Cardiac septum (tissue), 1 donor: ENCODE data around the gene AIF1L. TPM values are rescaled to one million over a fixed set of nuclear protein-coding genes. Genes with fewer than 3 reads are reported as not detected.
"Not testable (repeated sequence)": the region's sequence is repeated elsewhere in the genome, so short reads cannot be mapped to it uniquely, and the experiment has no call there.

Experiments
- DNase-seq: peaks from one replicate; pipeline ENCODE4 v3.0.0-alpha.2; 2020; ENCODE audit warnings: low spot score
- intact Hi-C: fragments of 100-400 bp; cut with DNase I; formaldehyde crosslinking; loops from one replicate; pipeline ENCODE4 v1.14.0; 2022
- total RNA-seq: library from RNA; stranded (reverse); fragmentation: NEBNext Ultra II Directional; extraction: Animal tissue kit (Norgen Biotek cat#: 25700); gene quantifications from one replicate; pipeline ENCODE4 v1.2.1, GENCODE V29; 2021
- donor health status: DM: no; HTN: no; CAD: no.

AIF1L gene
- total RNA-seq, 1 donor from 2014 or later, result 11.0 TPM

DNA sequence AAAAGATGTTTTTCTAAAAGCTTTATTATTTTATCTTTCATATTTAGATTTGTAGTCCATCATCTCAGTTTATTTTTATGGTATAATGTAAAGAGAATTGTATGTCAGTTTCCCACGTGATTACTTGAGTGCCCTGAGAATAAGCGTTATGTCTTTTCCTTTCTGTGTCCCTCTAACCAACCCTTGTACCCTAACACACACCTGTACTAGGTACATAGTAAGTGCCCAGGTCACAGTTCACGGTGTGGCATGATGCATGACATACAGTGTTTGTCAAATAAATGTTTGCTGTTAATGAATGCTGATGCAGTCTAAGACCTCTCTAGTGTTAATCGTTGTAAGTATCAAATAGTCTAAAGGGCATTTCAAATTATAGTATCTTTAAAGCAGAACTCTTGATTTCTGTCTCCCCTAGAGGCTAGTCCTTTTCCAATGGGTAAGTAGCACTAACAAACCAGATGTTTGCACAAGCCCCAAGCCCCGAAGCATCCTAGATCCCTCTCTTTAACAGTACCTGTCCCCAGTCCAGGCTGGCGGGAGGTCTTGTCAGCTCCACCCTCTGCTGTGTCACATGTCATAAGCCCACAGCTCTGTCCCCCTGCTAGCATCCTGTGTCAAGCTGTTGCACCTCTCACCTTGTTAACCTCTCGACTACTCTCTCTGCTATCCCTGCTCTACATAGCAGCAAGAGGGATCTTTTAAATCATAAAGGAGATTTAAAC, 52.8 kb downstream of the AIF1L start:
- no peak for DNase-seq
- intact Hi-C loops, result no loop called here

DNA sequence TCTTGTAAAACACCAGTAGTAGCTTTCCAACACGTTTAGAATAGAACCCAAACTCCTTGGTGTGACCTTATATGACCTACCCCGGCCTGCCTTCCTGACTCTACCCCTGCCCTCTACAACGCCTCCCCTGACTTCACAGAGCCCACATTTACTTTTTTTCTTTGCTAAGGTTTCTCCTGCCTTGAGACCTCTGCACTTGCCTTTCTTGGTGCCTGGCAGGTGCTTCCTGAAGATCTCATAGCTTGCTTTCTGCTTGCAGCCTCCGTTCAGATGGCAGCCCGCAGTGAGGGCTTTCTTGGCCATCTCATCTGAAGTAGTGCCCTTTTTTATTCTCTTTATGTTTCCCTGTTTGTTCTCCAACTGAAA, 53.3 kb downstream of the AIF1L start:
- DNase-seq, result no peak
- intact Hi-C loops, result no loop called here

DNA sequence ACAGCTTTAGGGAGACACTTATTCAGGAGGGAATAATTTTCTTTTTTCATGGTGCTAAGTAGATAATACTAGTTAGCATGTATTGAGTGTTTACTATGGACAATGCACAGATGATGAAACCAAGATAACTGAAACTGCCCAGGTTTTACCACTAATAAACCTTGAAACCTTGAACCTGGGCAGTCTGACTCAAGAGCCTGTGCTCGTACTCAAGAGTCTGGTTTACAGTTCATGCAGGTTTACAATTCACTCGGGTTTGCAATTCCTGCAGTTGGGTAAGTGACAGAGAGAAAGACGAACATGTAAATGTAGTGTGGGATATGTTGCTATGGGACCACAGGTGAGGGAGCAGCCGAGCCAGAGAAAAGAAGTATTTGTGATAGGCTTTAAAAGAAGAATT, 57.3 kb downstream of the AIF1L start:
- intact Hi-C loops, result no loop called here
- DNase-seq, result no peak

- DNase-seq, intact Hi-C loops: not testable (repeated sequence)
Measured at GRCh38 chr9:131158673-131159072, 62.3 kb downstream of the AIF1L start.

DNA sequence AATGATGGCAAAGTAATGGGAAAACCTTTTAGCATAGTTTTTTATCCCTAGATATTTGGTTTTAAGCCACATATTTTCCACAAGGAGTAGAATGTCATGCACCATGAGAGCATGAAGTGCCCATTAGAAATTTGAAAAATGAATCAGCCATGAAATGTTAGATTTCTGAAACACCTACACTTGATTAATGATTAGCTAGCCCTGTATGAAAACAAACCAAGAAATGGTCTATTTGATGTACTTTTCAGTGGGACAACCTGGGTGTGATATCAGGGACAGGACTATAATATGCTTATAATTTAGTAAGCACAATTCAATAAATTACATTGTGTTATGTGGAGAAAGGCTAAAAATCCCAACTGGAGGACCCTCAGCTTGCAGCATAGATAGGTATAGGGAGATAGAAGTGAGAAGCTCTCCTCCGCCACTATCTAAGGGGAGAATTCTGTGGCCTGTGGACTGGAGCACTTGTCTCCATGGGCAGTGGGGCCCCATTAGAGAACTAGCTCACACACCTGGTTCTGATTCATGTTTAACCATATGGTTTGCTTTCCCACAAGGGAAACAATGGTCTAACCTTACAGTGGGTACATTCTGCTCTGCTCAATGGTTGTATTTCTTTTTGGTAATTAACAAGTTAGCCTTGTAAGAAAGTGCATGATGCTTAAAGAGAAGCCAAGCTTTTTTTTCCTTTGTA, 64.2 kb downstream of the AIF1L start:
- no peak for DNase-seq
- intact Hi-C loops, result no loop called here

DNA sequence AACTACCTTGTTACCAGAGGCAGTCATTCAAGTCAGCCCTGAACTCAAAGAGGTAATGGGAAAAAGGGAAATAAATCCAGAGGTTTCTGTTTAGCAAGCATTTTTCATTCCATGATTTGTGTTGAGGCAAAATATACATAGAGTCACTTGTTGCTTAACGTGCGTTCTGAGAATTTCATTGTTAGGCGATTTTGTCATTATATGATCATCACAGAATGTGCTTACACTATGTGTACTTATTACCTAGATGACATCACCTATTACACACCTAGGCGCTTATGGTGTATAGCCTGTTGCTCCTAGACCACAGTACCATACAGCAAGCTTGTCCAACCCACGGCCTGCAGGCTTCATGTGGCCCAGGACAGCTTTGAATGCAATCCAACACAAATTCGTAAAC, 65.3 kb downstream of the AIF1L start:
- no peak for DNase-seq
- intact Hi-C loops, result no loop called here

GRCh38 chr9:131162886-131163285, 66.6 kb downstream of the AIF1L start:
- intact Hi-C loops, result no loop called here
- no peak for DNase-seq

GRCh38 chr9:131165523-131165922, 69.2 kb downstream of the AIF1L start:
- no peak for DNase-seq
- intact Hi-C loops, result no loop called here

- intact Hi-C loops, result no loop called here
- no peak for DNase-seq
Measured at GRCh38 chr9:131167146-131167692, 70.9 kb downstream of the AIF1L start.

- no peak for DNase-seq
- intact Hi-C loops, result no loop called here
Measured at GRCh38 chr9:131167936-131168335, 71.6 kb downstream of the AIF1L start.

- intact Hi-C loops, result no loop called here
- DNase-seq, result no peak
Measured at GRCh38 chr9:131169563-131170240, 73.4 kb downstream of the AIF1L start.

Other genes starting within 250 kb of the AIF1L start
- not detected for gene QRFP, start 199.7 kb upstream of the AIF1L start, total RNA-seq
- gene FIBCD1, start 157.3 kb upstream of the AIF1L start, total RNA-seq, result 0.54 TPM
- gene LAMC3, start 87.4 kb upstream of the AIF1L start, total RNA-seq, result 0.89 TPM
- gene NUP214, start 29.1 kb downstream of the AIF1L start, total RNA-seq, result 22.9 TPM
- 27.2 TPM for gene FAM78A, start 180.0 kb downstream of the AIF1L start, total RNA-seq
- gene PLPP7, start 193.2 kb downstream of the AIF1L start, total RNA-seq, result 78.7 TPM